ENCODE measurements around the gene CAVIN1.
A peak's percentile ranks its signal among the peaks of the same experiment; 100 is the strongest.
"Not testable (repeated sequence)": the region's sequence is repeated elsewhere in the genome, so short reads cannot be mapped to it uniquely, and the experiment has no call there.

Gene CAVIN1

DNA sequence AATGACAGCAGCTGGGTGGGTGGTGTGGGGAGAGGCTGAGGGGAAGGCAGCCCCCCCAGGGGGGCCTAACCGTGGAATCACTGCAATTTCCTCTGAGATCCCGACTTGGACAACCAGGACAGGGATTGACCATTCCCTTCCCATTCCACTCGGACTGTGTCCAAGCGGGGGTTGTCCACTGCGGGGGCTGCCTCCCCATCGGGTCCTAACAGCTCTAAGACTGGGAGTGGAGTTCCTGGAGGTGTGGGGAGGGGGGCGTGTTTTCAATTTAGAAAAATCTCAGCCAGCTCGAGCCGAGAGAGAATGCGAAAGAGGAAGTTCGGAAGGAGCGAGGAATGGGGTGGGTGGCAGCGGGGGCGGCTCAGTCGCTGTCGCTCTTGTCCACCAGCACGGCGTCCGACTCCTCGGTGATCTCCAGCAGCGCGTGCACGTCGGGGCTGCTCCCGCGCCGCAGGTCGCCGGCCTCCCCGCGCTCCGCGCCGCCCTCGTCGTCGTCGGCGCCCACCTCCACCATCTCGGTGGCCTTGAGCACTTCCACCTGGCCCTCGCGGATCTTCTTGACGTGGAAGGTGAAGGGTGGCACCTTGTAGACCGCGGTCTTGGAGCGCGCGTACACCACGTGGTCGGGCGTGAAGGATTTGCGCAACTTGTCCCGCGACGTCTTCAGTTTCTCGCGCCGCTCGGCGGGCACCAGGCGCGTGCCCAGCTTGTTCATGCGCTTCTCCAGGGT lies 18.6 kb downstream of the CAVIN1 start:
- no peak for DNase-seq

DNA sequence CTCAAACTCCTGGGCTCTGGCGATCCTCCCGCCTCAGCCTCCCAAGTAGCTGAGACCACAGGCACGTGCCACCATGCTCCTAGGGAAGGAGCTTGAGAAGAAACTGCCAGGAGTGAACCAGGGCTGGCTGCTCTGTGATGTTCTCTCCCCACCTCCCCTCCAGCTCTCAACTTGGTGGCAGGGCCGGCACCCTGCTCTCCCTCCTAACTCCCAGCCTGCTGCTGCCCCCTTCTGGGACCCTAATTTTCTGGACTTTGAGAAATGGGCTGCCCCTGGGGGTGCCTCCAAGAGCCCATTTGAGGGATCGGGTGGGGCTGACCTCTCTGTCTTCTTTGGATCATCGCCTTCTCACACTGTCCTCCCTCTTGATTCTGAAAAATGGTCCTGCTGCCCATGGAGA lies 19.9 kb downstream of the CAVIN1 start:
- peak; percentile 79 for DNase-seq

DNA sequence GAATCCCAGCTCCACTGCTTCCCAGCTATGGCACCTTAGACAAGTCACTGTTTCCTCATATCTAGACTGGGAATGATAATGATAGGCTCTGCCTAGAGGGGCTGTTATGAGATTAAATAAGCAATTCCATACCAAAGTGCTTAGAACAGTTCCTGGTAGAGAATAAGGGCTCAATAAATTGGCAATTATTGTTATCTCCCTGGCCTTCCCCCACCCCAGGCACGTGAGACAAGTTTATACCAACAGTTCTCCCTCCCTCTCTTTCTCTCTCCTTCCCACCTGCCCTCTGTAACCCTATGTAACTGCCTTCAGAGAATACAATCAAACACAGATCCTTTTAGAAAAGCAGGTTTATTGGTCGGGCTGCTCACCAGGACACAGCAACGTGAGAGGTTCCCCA lies 20.9 kb downstream of the CAVIN1 start:
- no peak for DNase-seq

DNA sequence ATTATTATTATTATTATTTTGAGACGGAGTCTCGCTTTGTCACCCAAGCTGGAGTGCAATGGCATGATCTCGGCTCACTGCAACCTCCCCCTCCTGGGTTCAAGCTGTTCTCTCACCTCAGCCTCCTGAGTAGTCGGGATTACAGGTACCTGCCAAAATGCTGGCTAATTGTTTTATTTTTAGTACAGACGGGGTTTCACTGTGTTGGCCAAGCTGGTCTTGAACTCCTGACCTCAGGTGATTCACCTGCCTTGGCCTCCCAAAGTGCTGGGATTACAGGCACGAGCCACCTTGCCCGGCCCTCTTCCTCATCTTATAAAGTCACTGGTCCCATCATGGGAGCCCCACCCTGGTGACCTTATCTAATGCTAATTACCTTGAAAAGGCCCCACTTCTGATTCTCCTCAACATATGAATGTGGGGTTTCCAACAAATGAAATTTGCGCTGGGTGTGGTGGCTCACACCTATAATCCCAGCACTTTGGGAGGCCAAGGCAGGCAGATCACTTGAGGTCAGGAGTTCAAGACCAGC lies 22.1 kb downstream of the CAVIN1 start:
- DNase-seq = not testable (repeated sequence)

DNA sequence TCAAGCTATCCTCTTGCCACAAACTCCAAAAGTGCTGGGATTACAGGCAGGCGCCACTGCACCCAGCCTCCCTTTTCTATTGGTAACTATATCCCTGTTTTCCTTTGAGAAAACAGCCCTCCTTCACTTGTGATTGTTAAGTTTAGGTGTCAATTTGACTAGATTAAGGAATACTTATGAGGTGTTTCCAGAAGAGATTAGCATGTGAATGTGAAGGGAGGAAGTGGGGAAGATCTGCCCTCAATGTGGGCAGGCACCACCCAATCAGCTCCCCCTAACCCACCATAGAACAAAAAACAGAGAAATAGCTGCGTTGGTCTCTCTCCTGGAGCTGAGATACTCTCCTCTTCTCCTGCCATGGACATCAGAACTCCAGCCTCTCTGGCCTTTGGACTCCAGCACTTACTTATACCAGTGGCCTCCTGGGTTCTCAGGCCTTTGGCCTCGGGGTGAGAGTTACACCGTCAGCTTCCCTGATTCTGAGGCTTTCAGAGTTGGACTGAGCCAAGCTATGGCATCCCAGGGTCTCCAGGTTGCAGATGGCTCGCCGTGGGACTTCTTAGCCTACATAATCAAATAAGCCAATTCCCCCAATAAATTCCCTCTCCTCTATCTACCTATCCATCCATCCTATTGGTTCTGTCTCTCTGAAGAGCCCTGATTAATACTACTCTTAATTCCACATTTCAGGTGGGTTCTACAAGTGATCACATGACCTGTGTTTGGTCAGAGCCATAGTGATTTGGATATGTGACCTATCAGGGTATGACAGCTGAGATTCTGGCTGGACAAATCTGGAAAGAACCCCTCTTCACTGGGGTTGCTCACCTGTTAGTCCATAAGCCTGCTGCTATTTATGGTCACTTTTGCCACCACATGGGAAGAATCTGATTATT lies 22.9 kb downstream of the CAVIN1 start:
- no peak for DNase-seq

DNA sequence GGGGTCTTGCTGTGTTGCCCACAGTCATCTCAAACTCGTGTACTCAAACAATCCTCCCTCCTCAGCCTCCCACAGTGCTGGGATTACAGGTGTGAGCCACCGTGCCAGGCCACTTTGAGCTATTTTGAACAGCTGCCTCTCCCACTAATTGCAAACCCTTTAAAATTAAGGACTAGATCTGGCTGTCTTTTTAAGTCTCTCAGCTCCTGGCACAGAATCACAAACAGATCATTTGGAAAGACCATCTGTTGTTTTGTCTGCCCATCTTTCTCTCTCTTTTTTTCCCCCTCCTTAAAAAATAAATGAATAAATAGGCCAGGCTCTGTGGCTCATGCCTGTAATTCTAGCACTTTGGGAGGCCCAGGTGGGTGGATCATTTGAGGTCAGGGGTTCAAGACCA lies 23.9 kb downstream of the CAVIN1 start:
- no peak for DNase-seq

DNA sequence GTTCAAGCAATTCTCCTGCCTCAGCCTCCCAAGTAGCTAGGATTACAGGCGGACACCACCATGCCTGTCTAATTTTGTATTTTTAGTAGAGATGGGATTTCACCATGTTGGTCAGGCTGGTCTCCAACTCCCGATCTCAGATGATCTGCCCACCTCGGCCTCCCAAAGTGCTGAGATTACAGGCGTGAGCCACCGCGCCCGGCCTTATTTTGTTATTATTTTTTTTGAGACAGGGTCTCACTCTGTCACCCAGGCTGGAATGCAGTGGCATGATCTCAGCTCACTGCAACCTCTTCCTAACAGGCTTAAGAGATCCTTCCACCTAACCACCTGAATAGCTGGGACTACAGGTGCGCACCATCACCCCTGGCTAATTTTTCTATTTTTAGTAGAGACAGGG lies 27.5 kb downstream of the CAVIN1 start:
- not testable (repeated sequence) for DNase-seq

DNA sequence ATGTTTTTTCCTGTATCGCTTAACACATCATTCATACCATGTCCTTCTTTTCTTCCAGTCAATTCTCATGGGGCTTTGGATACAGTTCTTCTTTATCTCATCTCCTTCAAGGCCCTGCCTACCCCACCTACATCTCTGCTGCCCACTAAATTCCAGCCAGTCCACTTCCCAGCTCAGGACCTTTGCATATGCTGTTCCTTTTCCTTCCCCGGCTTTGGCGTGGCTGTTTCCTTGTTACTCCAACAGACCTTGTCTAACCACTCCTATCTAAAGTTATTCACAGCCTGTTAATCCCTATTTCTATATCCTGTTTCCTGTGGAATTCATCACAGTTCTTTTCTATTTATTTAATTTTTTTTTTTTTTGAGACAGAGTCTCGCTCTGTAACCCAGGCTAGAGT lies 28.2 kb downstream of the CAVIN1 start:
- no peak for DNase-seq

DNA sequence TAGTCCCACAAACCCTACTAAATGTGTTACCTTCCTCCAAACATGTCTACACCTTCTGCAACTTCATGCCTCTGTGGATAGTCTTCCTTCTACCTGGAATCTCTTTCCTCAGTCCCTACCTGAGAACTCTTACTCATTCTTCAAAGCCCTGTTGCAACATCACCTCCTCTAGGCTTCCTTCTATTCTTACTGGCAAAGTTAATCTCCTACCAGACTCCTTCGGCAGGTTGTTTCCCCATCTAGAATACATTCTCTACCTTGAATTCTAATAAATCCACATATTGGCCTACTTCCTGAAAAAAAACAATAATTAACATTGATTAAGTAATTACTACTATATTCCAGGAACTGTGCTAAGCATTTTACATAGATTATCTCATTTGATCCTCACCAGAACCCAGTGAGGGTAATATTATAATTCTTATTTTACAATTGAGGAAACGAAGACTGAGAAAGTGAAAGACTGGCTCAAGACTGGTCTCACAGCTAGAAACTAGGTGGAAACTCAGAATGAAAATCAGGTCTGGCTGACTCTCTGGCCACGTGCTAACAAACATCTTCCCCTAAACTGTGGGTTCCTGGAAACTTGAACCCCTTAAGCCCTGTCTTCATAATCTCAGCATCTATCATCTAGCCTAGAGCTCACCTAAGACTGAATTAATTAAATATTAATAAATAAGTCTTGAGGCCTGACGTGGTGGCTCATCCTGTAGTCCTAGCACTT lies 30.2 kb downstream of the CAVIN1 start:
- no peak for DNase-seq

DNA sequence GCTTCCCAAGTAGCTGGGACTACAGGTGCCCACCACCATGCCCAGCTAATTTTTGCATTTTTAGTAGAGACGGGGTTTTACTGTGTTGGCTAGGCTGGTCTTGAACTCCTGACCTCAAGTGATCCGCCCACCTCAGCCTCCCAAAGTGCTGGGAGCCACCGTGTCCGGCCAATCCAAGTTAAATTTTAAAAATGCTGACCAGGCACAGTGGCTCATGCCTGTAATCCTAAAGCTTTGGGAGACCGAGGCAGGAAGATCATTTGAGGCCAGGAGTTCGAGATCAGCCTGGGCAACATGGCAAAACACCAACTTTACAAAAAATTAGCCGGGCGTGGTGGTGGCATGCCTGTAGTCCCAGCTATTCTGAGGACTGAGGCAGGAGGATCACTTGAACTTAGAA lies 31.6 kb downstream of the CAVIN1 start:
- not testable (repeated sequence) for DNase-seq

DNA sequence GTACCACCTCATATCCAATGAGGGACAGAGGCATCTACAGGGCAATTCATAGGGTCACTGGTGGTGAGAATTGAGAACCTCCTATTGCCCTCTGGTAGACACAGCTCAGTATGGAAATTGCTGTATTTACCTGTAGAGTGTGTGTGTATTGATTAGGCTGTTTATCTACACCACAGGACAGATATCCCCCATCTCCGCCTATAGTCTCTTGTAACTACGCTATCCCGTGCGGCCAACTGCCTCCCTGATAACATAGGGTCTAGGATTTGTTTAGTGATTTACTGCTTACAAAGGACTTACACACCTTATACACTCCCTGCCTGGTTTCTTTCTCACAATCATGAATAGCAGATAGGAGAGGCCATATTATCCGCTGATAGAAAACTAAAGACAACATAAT lies 33.2 kb downstream of the CAVIN1 start:
- no peak for DNase-seq

DNA sequence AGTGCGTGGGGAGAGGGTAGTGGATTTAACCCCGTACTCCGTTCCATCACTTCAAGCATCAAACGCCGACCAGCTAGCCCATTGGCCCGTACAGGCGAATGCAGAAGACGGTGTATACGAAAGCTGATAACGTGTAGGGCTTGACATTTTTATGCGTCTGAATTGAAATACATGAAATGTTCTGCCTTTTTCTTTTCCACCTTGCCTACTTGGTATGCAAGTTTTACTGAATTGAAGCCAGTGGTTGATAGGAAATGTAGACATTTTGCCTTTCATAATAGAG lies 34.0 kb downstream of the CAVIN1 start:
- no peak for DNase-seq

DNA sequence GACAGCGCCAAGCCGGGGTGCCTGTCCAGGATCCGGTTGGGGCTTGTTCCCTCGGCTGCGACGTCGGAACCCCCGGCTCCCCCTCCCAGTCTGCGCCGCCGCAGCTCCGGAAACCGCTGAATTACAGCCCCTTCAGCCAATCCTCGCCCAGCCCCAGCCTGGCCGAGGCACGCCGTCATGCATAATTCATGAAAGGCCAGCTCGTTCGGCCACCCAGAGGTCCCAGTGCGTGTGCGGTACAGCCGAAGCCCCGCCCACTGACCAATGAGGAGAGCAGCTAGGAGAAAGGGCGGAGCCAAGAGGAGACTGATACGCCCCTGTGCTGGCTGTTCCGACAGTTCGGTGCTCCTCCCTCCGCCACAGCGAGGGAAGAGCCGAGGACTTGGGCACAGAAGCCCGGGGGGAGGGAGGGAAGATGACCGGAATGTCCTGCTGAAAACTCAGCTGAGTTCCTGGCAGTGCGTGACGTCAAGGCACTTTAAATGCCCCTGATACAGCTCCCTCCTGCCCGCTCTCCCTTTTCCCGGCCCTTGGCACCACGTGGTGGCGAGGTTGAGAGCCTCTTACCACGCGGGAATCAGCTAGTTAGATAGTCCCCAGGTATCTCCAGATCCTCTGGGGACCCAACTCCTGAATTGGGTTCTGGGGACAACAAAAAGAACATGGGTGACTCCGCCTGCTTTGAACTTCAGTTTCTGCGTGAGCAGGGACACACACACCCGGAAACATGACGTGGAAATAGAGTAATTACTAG lies 34.5 kb downstream of the CAVIN1 start, which contains the start of gene STAT3:
TSS of gene STAT3 (minus strand) at position 62 of the 754 bp plus-strand sequence. CDS start 39,926 bp downstream, outside the sequence.
- DNase-seq = peak; percentile 100

DNA sequence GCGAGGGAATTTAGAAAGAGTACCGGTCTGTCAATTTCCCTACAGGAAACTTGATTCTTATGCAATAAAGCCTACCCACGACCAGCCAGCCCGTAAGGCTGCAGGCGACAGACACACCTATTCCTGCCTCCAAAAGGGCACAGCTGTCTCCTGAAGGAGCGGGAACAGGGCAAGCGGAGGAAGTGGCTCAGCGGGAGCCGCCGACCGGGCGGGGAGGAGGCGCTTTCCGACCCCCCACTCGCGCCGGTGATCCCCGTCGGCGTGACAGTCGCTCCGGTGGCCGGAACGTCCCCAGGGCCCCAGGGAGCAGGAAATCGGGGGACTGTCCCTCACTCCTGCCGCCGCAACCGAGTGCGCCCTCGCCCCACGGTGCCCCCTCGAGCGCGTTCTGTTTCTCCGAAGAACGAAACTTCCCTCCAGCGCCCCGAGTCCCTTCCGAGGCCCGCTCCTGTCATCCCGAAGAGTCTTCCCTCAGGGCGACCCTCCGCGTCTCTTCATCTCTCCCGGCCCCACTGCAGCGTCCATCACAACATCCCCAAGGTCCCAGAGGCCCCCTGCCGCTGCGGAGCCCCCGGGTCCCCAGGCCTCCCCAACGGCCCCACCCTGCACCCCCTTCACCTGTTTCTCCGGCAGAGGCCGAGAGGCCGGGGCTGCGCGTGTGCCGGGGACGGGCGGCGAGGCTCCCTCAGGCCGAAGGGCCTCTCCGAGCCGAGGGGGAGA lies 35.2 kb downstream of the CAVIN1 start:
- peak; percentile 54 for DNase-seq

DNA sequence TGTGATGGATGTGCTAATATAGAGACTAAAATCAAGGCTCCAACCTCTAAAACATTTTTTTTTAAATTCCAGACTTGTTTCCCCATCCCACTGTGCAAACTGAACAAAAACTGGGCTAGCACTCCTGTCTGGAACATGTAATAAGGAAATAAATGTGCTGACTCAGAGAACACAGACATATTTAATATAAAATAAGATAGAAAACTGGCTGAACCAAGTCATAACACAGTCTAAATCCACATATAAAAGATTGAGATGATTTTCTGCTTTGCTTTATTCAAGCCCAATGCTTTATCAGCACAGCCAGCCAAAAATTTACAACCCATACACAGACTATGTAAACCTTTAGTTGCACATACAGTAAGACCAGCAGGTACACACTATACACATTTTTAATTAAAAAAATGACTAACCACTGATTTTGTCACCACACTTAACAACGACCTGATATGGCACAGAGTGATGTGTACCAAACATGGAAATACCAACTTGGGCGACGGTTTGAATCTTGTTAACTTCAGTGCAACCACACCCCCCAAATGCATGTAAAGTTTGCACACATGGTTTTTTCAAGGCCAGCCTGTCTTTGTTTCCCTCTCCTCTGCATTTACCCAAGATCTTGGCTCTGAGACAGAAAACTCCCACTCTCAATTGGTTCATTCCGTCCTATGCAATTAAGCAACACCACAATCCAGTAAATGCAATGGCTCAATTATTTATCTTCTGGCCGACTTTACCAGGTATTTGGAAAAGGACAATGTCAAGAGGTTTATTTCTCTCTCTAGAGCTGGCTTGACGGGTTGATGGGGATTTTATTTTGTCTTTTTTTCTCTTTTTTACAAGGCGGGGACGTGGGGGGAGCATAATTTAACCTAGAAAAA lies 36.0 kb downstream of the CAVIN1 start:
- no peak for DNase-seq

DNA sequence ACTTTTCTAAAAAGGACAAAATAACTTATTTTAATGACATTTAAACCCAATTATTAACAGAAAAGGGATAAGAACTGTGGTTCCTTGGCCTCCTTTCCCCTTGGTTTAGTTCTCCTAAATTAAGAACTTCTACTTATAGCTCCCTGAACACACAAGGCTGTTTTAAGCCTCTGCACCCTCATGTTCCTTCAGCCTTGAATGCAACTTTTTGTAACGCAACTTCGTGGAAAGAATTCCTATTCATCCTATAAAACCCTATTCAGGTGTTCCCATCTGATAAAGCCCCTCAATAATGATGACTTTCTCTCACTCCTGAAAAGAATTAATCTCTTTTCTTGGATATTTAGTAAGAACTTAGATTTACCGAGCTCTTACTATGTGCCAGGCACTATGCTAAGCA lies 41.2 kb downstream of the CAVIN1 start:
- DNase-seq = no peak

DNA sequence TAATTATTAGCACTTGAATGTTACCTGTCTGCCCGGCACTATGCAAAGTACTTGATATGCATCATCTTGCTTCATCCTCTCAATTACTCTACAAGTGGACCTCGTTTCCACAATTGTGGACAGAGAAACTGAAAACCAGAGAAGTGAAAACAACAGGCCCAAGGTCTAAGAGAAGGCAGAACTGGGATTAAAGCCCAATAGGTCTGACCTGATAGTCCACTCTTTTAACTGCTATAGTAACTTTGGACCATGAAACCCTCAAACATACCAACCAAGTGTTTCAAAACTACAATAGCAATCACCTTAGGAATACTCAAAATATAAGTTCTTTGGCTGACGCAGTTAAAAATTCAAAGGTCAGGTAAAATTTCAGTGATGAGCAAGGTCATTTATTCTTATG lies 42.1 kb downstream of the CAVIN1 start:
- DNase-seq = no peak

DNA sequence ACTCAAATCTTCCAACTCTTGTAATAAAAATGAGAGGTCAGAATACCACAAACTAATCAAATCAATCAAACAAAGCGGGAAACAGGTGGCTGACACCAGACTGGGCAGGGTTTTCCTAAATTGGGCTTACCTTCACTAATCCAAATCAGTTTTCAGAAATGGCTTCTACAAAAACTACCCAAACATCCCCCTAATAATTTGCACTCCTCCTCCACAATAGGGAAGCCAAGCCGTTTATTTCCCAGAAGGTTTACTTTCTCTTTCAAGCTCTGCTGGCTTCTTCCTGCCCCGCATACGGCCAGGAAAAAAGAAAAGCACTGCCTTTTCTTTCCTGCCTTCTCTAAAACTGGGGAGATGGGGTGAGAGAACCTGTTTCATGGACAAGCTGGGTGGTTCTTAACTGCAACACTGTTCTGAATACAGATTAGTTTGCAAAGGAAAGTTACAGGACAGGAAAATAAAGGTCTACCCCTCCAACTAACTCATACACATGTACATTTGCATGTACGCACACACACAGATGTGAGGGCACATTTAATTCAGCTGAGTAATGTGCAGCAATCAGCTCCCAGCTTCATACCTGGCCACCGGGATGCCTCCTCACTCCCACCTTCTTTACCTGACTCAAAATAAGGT lies 44.0 kb downstream of the CAVIN1 start:
- DNase-seq = no peak

DNA sequence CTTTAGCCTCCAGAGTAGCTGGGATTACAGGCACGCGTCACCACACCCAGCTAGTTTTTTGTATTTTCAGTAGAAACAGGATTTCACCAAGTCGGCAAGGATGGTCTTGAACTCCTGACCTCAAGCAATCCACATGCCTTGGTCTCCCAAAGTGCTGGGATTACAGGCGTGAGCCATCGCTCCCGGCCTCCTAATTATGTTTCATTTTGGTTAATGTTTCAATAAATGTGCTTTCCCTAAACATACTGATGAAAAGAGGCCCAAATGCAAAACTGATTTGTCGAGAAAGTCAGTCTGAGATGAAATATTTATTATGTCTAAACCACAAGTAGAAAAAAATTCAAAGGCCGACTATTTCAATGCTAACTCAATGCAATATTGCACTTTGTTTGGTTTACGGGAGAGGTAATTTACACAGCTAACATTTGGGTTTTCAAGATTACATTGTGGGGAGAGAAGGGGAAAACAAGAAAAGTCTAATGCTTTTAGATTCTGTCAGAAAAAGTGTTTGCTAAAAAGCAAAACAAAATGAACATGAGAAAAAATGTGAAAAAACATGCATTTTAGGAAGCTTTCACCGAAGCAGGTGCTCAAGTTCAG lies 44.6 kb downstream of the CAVIN1 start:
- no peak for DNase-seq

DNA sequence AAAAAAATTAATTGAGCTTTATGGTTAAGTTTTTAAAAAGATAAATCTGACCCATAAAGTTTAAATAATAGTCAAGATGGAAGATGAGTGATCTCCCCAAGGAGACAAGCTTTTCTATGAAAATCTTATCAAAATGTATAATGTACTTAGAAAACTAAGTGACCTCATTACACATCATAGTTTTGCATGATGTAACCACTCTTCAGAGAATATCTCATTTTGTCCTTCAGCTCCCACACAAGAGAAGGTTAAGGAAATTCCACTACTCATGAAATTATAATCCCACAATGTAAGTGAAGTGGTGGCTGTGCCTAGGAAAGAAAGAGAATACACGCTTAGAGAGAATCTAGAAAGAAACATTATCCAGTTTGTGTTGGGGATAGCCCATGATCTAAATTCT lies 49.2 kb downstream of the CAVIN1 start:
- no peak for DNase-seq
